ENCODE data around the gene SMIM33. TPM values are rescaled to one million over a fixed set of nuclear protein-coding genes. Genes with fewer than 3 reads are reported as not detected.
"Not testable (repeated sequence)": the region's sequence is repeated elsewhere in the genome, so short reads cannot be mapped to it uniquely, and the experiment has no call there.

The SMIM33 gene
- total and polyA plus RNA-seq, 2 donors (not counting 1 experiment from before 2014, with no cell fraction given) = not detected

DNA sequence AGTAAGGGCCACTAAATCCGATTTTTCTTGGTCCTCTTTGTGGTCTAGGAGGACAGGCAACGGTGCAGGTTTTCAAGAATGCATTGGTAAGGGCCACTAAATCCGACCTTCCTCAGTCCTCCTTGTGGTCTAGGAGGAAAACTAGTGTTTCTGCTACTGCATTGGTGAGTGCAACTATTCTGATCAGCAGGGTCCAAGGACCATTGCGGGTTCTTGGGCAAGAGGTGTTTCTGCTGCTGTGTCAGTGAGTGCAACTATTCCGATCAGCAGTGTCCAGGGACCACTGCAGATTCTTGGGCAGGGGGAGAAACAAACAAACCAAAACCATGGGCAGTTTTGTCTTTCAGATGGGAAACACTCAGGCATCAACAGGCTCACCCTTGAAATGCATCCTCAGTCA, 33.9 kb downstream of the SMIM33 start:
- H3K4me2 ChIP-seq (replicated peaks; ENCODE audit: low read depth, low read length, poor library complexity, severe bottlenecking); H3K4me1 Mint-ChIP-seq; CTCF ChIA-PET; H3K27ac ChIP-seq (ENCODE audit: low read length in 2 of 2); POLR2A ChIA-PET; H4K20me1 ChIP-seq (ENCODE audit: control insufficient read depth, insufficient read depth, low read length, poor library complexity, severe bottlenecking); intact Hi-C loops (cut with micrococcal nuclease); H3K27me3 ChIP-seq (replicated peaks in 1 of 4; ENCODE audit: control extremely low read depth in 1 of 4, control insufficient read depth in 3 of 4, insufficient read depth in 4 of 4, low read length in 3 of 4); H3K36me3 ChIP-seq (replicated peaks in 1 of 2; ENCODE audit: control extremely low read depth in 1 of 2, control insufficient read depth in 1 of 2, extremely low read depth in 1 of 2, insufficient read depth in 2 of 2, low read length in 1 of 2); H3K27ac Mint-ChIP-seq; H3K9me3 Mint-ChIP-seq (ENCODE audit: insufficient read depth); H2AFZ ChIP-seq (ENCODE audit: insufficient read depth, low read depth, low read length, poor library complexity, severe bottlenecking); H3K4me3 ChIP-seq (ENCODE audit: control extremely low read depth in 1 of 5, extremely low read depth in 1 of 5, insufficient read depth in 1 of 5, low read depth in 2 of 5, low read length in 4 of 5); H3K79me2 ChIP-seq (ENCODE audit: control insufficient read depth, insufficient read depth, low read length); H3K9me3 ChIP-seq (ENCODE audit: control extremely low read depth in 1 of 3, control insufficient read depth in 2 of 3, insufficient read depth in 1 of 3, low read length in 2 of 3); H3K4me3 Mint-ChIP-seq; DNase-seq; ATAC-seq (ENCODE audit: low read depth); H3K4me1 ChIP-seq (ENCODE audit: control insufficient read depth in 2 of 2, insufficient read depth in 2 of 2, low read length in 2 of 2); H3K27me3 Mint-ChIP-seq; H3K9ac ChIP-seq (ENCODE audit: low read length): not testable (repeated sequence)
- WGBS (ENCODE audit: insufficient coverage) = 77% methylated on average over 4 of the region's 5 CpGs

DNA sequence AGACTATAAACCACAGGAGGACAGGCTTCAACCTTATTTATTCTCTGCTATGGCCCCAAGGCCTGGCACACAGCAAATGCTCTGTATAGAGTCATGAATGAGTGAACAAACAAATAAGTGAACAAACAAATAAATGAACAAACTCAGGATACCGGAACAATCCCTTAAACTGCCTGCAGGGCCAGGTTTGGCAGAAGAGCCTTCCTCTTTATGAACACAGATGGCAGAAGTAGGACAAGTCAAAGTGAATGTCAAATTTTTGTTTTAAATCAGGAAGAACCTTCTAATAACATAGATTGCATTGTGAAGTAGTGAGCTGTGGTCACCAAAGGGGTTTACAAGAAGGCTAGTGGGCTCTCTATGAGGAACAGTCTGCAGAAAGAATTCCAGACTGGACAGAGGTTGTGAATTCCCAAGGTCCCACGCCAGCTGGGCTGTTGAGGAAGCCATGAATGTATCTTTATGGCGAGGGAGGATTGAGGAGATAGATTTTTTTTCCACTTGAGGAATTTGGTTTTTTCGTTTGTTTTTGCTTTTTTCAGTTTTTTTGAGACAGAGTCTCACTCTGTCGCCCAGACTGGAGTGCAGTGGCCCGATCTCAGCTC, 42.1 kb downstream of the SMIM33 start:
- WGBS (ENCODE audit: insufficient coverage) = 88% methylated on average over 5 of the region's 6 CpGs
- H3K27ac Mint-ChIP-seq = no peak overlapping the region
- no peak for ATAC-seq (ENCODE audit: low read depth)
- Histone ChIP-seq H3K27me3 (replicated peaks in 1 of 4; ENCODE audit: control extremely low read depth in 1 of 4, control insufficient read depth in 3 of 4, insufficient read depth in 4 of 4, low read length in 3 of 4) (no peaks in the 10 kb centered on the region), H3K27ac (ENCODE audit: low read length in 2 of 2) (no peak overlapping the region), H2AFZ (ENCODE audit: insufficient read depth, low read depth, low read length, poor library complexity, severe bottlenecking) (no peak overlapping the region), H3K9ac (ENCODE audit: low read length) (no peak overlapping the region), H3K79me2 (ENCODE audit: control insufficient read depth, insufficient read depth, low read length) (no peaks in the 10 kb centered on the region), H3K4me3 (ENCODE audit: control extremely low read depth in 1 of 5, extremely low read depth in 1 of 5, insufficient read depth in 1 of 5, low read depth in 2 of 5, low read length in 4 of 5) (no peak overlapping the region), H3K4me2 (replicated peaks; ENCODE audit: low read depth, low read length, poor library complexity, severe bottlenecking) (no peak overlapping the region), H3K36me3 (replicated peaks in 1 of 2; ENCODE audit: control extremely low read depth in 1 of 2, control insufficient read depth in 1 of 2, extremely low read depth in 1 of 2, insufficient read depth in 2 of 2, low read length in 1 of 2) (no peaks in the 10 kb centered on the region), H3K9me3 (ENCODE audit: control extremely low read depth in 1 of 3, control insufficient read depth in 2 of 3, insufficient read depth in 1 of 3, low read length in 2 of 3) (peaks cover 0 to 3% (median 0%) of the 10 kb centered on the region in 3 donors), H3K4me1 (ENCODE audit: control insufficient read depth in 2 of 2, insufficient read depth in 2 of 2, low read length in 2 of 2) (peaks cover 6 to 17% of the 10 kb centered on the region in 2 donors), H4K20me1 (ENCODE audit: control insufficient read depth, insufficient read depth, low read length, poor library complexity, severe bottlenecking) (no peaks in the 10 kb centered on the region)
- peaks cover 25% of the 10 kb centered on the region for H3K4me1 Mint-ChIP-seq
- no peak for TF ChIP-seq CTCF (IDR thresholded peaks at IDR 0.05)
- no peak for TF ChIP-seq EZH2 (IDR thresholded peaks at IDR 0.05; ENCODE audit: borderline replicate concordance, insufficient read depth, low read depth, low read length, poor library complexity, severe bottlenecking)
- intact Hi-C loops (cut with micrococcal nuclease) = loop anchor here (1.0 to 10.0 kb wide), 3 partner anchors 168 to 262 kb away; partner anchors contain the start of gene PAIP2
- H3K4me3 Mint-ChIP-seq = no peak overlapping the region
- H3K27me3 Mint-ChIP-seq = no peaks in the 10 kb centered on the region
- ChIA-PET CTCF (interaction anchor here (0.8 to 11.0 kb wide), 15 partner anchors 10 to 262 kb away, joined by 3 to 168 read pairs (median 4); partner anchors contain the start of genes PROB1 and UBE2D2), POLR2A (interaction anchor here (0.6 kb wide), 2 partner anchors 208 to 280 kb away, joined by 3 to 6 read pairs; no protein-coding TSS in a partner anchor)
- peaks cover 2% of the 10 kb centered on the region for H3K9me3 Mint-ChIP-seq (ENCODE audit: insufficient read depth)
- DNase-seq = no peak

Data from B cell (primary cell).